Neural cell (in vitro differentiated cells): ENCODE data around the gene MPPED2. TPM values are rescaled to one million over a fixed set of nuclear protein-coding genes. Genes with fewer than 3 reads are reported as not detected.

Source experiments
- H2AFZ ChIP-seq: fragments of 200-600, 300-800 bp; sonication (generic), shearing (Covaris generic); 2 replicates; pipeline ENCODE4 v1.6.0; 2014; ENCODE audit warnings: low read depth, mild to moderate bottlenecking, antibody characterized with exemption, low read length, moderate library complexity
- H3F3A ChIP-seq: fragments of 200-600 bp; shearing (Covaris generic); 2 replicates; pipeline ENCODE4 v1.6.1; 2016; ENCODE audit warnings: mild to moderate bottlenecking, moderate library complexity, mixed read lengths, antibody characterized with exemption, low read length; ENCODE audit not compliant: insufficient read depth, poor library complexity, severe bottlenecking
- H3K27ac ChIP-seq: fragments of 200-600, 300-800 bp; sonication (generic), shearing (Covaris generic); 2 replicates; pipeline ENCODE4 v1.5.1; 2014; ENCODE audit warnings: mild to moderate bottlenecking, low read length, moderate library complexity
- H3K27me3 ChIP-seq: fragments of 300-800, 200-600 bp; sonication (generic), shearing (Covaris generic); 2 replicates; pipeline ENCODE4 v1.6.0; 2014; ENCODE audit warnings: mild to moderate bottlenecking, low read depth, low read length, moderate library complexity; ENCODE audit not compliant: insufficient read depth
- H3K36me3 ChIP-seq: fragments of 300-800, 200-600 bp; sonication (generic), shearing (Covaris generic); 2 replicates; pipeline ENCODE4 v1.5.1; 2014; ENCODE audit warnings: mild to moderate bottlenecking, antibody characterized with exemption, low read length, moderate library complexity; ENCODE audit not compliant: insufficient read depth
- H3K4me2 ChIP-seq: fragments of 300-800, 200-600 bp; sonication (generic), shearing (Covaris generic); 2 replicates; pipeline ENCODE4 v1.6.0; 2014; ENCODE audit warnings: mild to moderate bottlenecking, low read length
- H3K4me3 ChIP-seq: fragments of 300-800, 200-600 bp; sonication (generic), shearing (Covaris generic); 2 replicates; pipeline ENCODE4 v1.5.1; 2014; ENCODE audit warnings: mild to moderate bottlenecking, low read length, moderate library complexity
- H3K79me2 ChIP-seq: fragments of 200-600 bp; shearing (Covaris generic); replicated peaks from 2 replicates; pipeline ENCODE4 v1.6.0; 2014; ENCODE audit warnings: mild to moderate bottlenecking, low read length, moderate library complexity; ENCODE audit not compliant: insufficient read depth
- H3K9ac ChIP-seq: fragments of 300-800, 200-600 bp; sonication (generic), shearing (Covaris generic); 2 replicates; pipeline ENCODE4 v1.6.1; 2016; ENCODE audit warnings: mild to moderate bottlenecking, low read length, mixed read lengths
- H3K9me2 ChIP-seq: fragments of 200-600 bp; shearing (Covaris generic); 2 replicates; pipeline ENCODE4 v1.6.1; 2016; ENCODE audit warnings: mild to moderate bottlenecking, low read length, mixed read lengths; ENCODE audit not compliant: insufficient read depth
- H3K9me3 ChIP-seq: fragments of 200-600, 300-800 bp; sonication (generic), shearing (Covaris generic); 2 replicates; pipeline ENCODE4 v1.6.1; 2016; ENCODE audit warnings: mild to moderate bottlenecking, mixed run types, low read length, moderate library complexity, mixed read lengths
- H4K20me1 ChIP-seq: fragments of 200-600 bp; shearing (Covaris generic); 2 replicates; pipeline ENCODE4 v1.6.1; 2016; ENCODE audit warnings: mild to moderate bottlenecking, mixed run types; ENCODE audit not compliant: insufficient read depth
- CTCF ChIP-seq: fragments of 450-650 bp; IDR thresholded peaks from 2 replicates; pipeline ENCODE4 v1.5.1; 2014; ENCODE audit warnings: antibody characterized with exemption, mild to moderate bottlenecking, moderate library complexity; ENCODE audit not compliant: poor library complexity, severe bottlenecking
- EP300 ChIP-seq: fragments of 450-650 bp; conservative IDR thresholded peaks from 2 replicates; pipeline ENCODE4 v1.6.1; 2014; ENCODE audit warnings: antibody characterized with exemption, mild to moderate bottlenecking, moderate library complexity; ENCODE audit not compliant: poor library complexity, severe bottlenecking
- EZH2 ChIP-seq: fragments of 200-600, 300-800 bp; shearing (Covaris generic), sonication (generic); IDR thresholded peaks from 2 replicates; pipeline ENCODE4 v1.6.1; 2014; ENCODE audit warnings: antibody characterized with exemption, low read length, borderline replicate concordance, mild to moderate bottlenecking; ENCODE audit not compliant: insufficient read depth, poor library complexity, severe bottlenecking
- MXI1 ChIP-seq: fragments of 450-650 bp; conservative IDR thresholded peaks from 2 replicates; pipeline ENCODE4 v1.6.1; 2014; ENCODE audit warnings: antibody characterized with exemption, mild to moderate bottlenecking; ENCODE audit not compliant: poor library complexity, severe bottlenecking
- POLR2AphosphoS5 ChIP-seq: IDR thresholded peaks from 2 replicates; pipeline ENCODE4 v1.6.1; 2012
- RAD21 ChIP-seq: fragments of 450-650 bp; conservative IDR thresholded peaks from 2 replicates; pipeline ENCODE4 v1.6.1; 2014; ENCODE audit warnings: antibody characterized with exemption, mild to moderate bottlenecking, moderate library complexity
- REST ChIP-seq: IDR thresholded peaks from 2 replicates; pipeline ENCODE4 v1.6.1; 2012; ENCODE audit warnings: borderline replicate concordance
- SMC3 ChIP-seq: fragments of 450-650 bp; conservative IDR thresholded peaks from 2 replicates; pipeline ENCODE4 v1.6.1; 2014; ENCODE audit warnings: antibody characterized with exemption, mild to moderate bottlenecking, moderate library complexity; ENCODE audit not compliant: poor library complexity
- TAF1 ChIP-seq: IDR thresholded peaks from 2 replicates; pipeline ENCODE4 v1.6.1; 2012; ENCODE audit warnings: low read depth
- polyA plus RNA-seq: library from polyadenylated mRNA; depleted of rRNA; stranded (reverse); fragments of >200 nt; gene quantifications from 2 replicates; pipeline ENCODE4 v1.2.3, GENCODE V29; 2014

The MPPED2 gene
- polyA plus RNA-seq, 1 donor from 2014 or later = 99.7 TPM

DNA sequence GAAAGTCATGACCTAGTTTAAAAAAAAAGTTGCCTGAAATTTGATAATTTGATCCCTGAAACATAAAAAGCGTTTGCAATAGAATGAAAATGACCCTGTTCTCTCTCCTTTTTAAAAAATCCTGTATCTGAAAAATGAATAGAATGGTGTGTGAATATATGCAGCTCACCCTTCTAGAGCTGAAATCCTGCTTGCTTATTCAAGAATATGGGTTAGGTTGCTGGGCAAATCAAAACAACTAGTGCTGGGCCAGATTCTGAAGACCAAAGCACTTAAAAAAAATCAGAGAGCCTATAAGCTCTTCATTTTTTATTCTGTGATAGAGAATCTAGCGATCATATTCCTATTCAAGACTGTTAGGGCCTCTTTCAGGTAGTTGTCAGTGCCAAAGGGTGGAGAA lies 131.6 kb downstream of the MPPED2 start:
- no peaks in the 10 kb centered on the region for H3K27me3 ChIP-seq
- H3F3A ChIP-seq = no peaks in the 10 kb centered on the region
- H3K9ac ChIP-seq = no peak overlapping the region
- H3K4me2 ChIP-seq = no peak overlapping the region
- no peaks in the 10 kb centered on the region for H3K9me3 ChIP-seq
- no peak for TF ChIP-seq EZH2
- no peak for TF ChIP-seq MXI1
- no peak for TF ChIP-seq RAD21
- TF ChIP-seq CTCF = no peak
- TF ChIP-seq POLR2AphosphoS5 = no peak
- no peak for TF ChIP-seq EP300
- TF ChIP-seq SMC3 = no peak
- TF ChIP-seq REST = no peak
- no peak for TF ChIP-seq TAF1
- peaks cover 11% of the 10 kb centered on the region for H3K79me2 ChIP-seq
- H4K20me1 ChIP-seq = no peaks in the 10 kb centered on the region
- H3K36me3 ChIP-seq = no peaks in the 10 kb centered on the region
- H3K4me3 ChIP-seq = no peak overlapping the region
- no peaks in the 10 kb centered on the region for H3K9me2 ChIP-seq
- no peak overlapping the region for H2AFZ ChIP-seq
- H3K27ac ChIP-seq = no peak overlapping the region

DNA sequence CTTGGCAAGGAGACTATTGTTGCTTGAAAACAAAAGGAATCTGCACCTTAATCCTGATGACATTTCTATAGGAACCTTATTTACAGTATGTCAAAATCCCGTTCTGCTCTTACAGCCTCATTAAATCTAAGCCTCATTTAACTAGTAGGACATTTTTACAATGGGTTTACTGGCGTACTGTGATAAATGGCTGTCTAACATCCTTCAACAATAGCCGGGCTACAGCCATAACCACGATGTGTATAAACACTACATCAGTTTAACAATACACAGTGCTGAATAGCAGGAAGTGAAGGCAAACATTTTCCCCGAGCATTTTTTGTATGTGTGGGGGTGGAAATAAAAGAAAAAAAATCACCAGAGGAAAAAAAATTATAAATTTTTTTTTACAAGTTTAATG lies 132.0 kb downstream of the MPPED2 start:
- no peak overlapping the region for H3K27ac ChIP-seq
- H3K9me3 ChIP-seq = no peaks in the 10 kb centered on the region
- no peaks in the 10 kb centered on the region for H3F3A ChIP-seq
- no peak overlapping the region for H3K9ac ChIP-seq
- no peak overlapping the region for H2AFZ ChIP-seq
- no peak overlapping the region for H3K4me3 ChIP-seq
- no peaks in the 10 kb centered on the region for H3K9me2 ChIP-seq
- H3K27me3 ChIP-seq = no peaks in the 10 kb centered on the region
- no peak overlapping the region for H3K4me2 ChIP-seq
- H3K36me3 ChIP-seq = no peaks in the 10 kb centered on the region
- no peaks in the 10 kb centered on the region for H4K20me1 ChIP-seq
- peaks cover 11% of the 10 kb centered on the region for H3K79me2 ChIP-seq
- no peak for TF ChIP-seq REST
- no peak for TF ChIP-seq EP300
- TF ChIP-seq TAF1 = no peak
- no peak for TF ChIP-seq MXI1
- no peak for TF ChIP-seq SMC3
- no peak for TF ChIP-seq CTCF
- no peak for TF ChIP-seq RAD21
